ENCODE measurements around the gene ACSBG1.

ACSBG1 gene

GRCh38 chr15:78201281-78202190 is 32.8 kb downstream of the ACSBG1 start:
- no peak for DNase-seq

- DNase-seq: no peak
Observed at GRCh38 chr15:78200276-78200930, 34.0 kb downstream of the ACSBG1 start.

GRCh38 chr15:78197632-78198031 is 36.7 kb downstream of the ACSBG1 start:
- no peak for DNase-seq

GRCh38 chr15:78195735-78196201 is 38.6 kb downstream of the ACSBG1 start:
- DNase-seq: peak in 4 of 5 experiments; percentile 10 to 63 (median 28)

- no peak for DNase-seq
Observed at GRCh38 chr15:78194568-78194925, 39.8 kb downstream of the ACSBG1 start.

- DNase-seq: no peak
Observed at GRCh38 chr15:78193731-78194567, 40.4 kb downstream of the ACSBG1 start.

- DNase-seq: no peak
Observed at GRCh38 chr15:78192826-78193594, 41.4 kb downstream of the ACSBG1 start.

- DNase-seq: no peak
Observed at GRCh38 chr15:78182821-78183220, 51.5 kb downstream of the ACSBG1 start.

- no peak for DNase-seq
Observed at GRCh38 chr15:78182336-78182700, 52.0 kb downstream of the ACSBG1 start.

- no peak for DNase-seq
Observed at GRCh38 chr15:78179906-78180305, 54.5 kb downstream of the ACSBG1 start.

- DNase-seq: no peak
Observed at GRCh38 chr15:78179286-78179840, 55.0 kb downstream of the ACSBG1 start.

GRCh38 chr15:78178064-78178463 is 56.3 kb downstream of the ACSBG1 start:
- DNase-seq: no peak

- peak in 1 of 5 experiments; percentile 37 for DNase-seq
Observed at GRCh38 chr15:78177447-78177873, 56.9 kb downstream of the ACSBG1 start.

GRCh38 chr15:78175330-78175729 is 59.0 kb downstream of the ACSBG1 start:
- DNase-seq: no peak

GRCh38 chr15:78174401-78174800 is 60.0 kb downstream of the ACSBG1 start:
- peak in 1 of 5 experiments; percentile 48 for DNase-seq

GRCh38 chr15:78171864-78172472 is 62.4 kb downstream of the ACSBG1 start:
- no peak for DNase-seq

- DNase-seq: no peak
Observed at GRCh38 chr15:78170848-78171773, 63.3 kb downstream of the ACSBG1 start.

- DNase-seq: no peak
Observed at GRCh38 chr15:78168608-78169007, 65.8 kb downstream of the ACSBG1 start.

GRCh38 chr15:78167227-78167888 is 67.0 kb downstream of the ACSBG1 start:
- peak in 1 of 5 experiments; percentile 91 for DNase-seq

GRCh38 chr15:78164010-78164409 is 70.4 kb downstream of the ACSBG1 start:
- DNase-seq: no peak

Data from T-helper 2 cell (primary cell).